SHP77 (cell line): ENCODE measurements around the gene GALNT17.

Source experiments
- DNase-seq, 2 experiments: peaks; one replicate each; lab custom pipeline; 2025; lab: John Stamatoyannopoulos, UW

GALNT17 gene

DNA sequence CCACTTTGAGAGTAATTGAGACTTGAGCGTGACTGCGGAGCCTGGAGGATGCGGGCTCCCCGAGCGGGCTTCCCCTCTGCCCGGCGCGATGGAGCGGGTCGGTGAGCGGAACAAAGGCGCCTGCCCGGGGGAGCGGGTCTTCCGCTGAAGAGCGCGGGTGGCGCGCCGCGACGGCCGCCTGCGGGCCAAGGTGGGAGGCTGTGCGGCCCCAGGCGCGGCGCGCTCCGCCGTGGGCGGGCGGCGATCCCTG, at the start of gene GALNT17:
Gene GALNT17, plus strand, starts transcription at position 18 of the 250 bp plus-strand sequence.
- DNase-seq = no peak

DNA sequence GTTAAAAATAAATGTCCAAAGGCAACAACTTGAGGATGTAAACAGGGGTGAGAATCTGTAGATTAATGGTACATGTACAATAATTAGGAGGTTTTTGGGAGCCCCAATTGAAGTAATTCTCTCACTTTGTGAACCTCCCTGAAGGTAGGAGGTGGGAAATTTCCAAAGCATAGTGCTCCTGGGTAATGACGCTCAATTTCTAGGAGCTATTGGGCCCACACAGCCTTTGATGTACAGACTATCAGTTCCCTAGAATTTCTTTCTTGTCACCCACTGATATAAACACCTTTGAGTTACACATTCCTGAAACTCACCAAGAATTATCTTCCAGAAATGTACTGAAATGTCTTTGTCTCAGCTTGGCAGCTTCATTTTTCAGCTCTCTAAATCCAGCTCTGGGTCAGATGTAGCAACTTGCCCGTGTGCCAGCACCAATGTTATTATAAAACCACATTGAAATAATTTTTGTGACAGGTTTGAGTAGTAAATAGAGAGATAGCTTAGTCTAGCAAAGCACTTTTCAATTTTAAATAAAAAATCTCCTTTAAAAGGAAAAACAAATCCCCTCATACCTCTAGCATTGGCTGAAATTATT, 36.6 kb upstream of the GALNT17 start:
- no peak for DNase-seq

DNA sequence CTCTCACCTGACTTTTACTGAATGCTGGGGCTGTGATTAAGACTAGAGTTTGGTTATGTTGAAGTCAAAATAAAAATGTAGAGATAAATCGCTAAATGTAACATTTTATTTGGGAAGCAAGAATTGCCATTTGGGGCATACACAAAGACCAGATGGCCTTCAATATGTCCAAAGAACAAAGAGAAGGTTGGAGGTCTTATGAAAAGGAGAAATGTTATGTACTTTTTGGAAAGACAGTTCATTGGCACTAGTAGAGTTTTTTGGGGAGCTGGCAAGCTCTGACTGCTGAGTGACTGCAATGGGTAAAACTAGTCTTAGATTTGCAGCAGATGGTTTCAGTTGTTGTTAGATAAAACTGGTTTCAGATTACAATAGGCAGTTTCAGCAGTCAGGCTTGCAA, 35.6 kb upstream of the GALNT17 start:
- no peak for DNase-seq

- DNase-seq = no peak
Observed at GRCh38 chr7:71106226-71106625, 25.7 kb upstream of the GALNT17 start.

DNA sequence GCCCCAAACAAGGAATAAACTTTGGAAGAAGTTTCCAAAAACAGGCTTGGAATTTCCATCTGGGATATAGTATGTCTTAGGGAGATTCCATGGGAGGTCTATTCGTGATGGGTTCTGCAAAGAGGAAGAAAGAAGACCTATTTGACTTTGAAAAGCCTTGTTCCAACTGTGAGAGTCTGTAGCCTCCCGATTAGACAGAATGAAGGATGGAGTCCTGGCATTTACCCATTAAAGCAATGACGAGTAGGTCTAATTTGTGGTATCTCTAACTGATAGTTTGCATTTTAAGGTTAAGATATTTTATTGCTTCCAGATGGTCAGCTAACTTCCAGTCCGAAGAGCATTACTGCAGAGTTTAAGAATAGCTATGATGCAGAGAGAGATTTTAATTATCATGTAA, 19.5 kb upstream of the GALNT17 start:
- no peak for DNase-seq

DNA sequence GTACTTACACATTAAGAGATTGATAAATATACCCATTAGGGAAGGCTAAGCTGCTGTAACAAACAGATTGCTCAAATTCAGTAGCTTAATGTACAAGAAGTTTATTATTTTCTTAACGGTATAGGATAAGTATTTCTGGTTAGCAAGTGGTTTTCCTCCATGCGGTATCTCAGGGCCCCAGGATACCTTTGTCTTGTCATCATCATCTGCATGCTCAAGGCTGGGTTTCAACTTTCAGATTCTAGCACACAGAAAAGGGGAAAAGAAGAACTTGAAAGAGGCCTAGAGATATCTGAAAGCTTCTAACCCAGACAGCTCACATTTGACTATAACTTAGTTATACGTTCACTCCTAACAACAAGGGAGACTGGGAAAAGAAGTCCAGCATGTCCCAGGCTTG, 11.8 kb upstream of the GALNT17 start:
- no peak for DNase-seq

GRCh38 chr7:71129126-71129525, 2.8 kb upstream of the GALNT17 start:
- no peak for DNase-seq

DNA sequence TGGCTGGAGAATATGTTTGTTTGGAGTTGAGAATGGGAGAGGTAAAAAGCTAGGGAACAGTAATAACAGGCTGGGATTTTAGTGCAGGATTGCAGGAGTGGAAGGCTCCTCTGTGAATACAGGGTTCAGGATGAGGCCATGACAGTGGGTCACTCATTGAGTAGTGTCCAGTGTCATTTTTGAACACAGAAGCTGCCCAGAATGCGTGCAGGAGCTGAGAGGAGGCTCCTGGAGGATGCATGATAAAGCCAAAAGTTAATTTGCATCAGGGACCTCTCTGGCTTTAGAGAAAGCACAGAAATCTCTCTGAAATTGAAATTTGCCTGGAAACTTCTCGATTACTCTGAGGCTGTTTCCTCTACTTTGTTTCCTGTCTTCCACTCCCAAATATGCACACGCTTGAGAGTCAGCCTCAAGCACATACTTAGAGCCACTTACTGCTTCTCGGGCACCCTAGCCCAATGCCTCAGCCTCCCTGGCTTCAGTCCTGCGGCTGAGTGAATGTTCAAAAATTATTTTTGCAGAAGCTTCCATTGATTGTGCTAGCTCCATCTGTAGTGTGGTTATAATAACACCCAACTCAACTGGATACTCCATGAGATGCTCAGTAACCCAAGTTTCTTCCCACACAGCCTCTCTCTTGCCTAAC, 1.8 kb upstream of the GALNT17 start:
- no peak for DNase-seq

GRCh38 chr7:71131256-71132126, 453 bp upstream of the GALNT17 start:
- DNase-seq = no peak

- DNase-seq = no peak
Observed at GRCh38 chr7:71132377-71133231, 660 bp downstream of the GALNT17 start.

GRCh38 chr7:71133232-71133622, 1.3 kb downstream of the GALNT17 start:
- DNase-seq = no peak

- no peak for DNase-seq
Observed at GRCh38 chr7:71133856-71134255, 1.9 kb downstream of the GALNT17 start.

DNA sequence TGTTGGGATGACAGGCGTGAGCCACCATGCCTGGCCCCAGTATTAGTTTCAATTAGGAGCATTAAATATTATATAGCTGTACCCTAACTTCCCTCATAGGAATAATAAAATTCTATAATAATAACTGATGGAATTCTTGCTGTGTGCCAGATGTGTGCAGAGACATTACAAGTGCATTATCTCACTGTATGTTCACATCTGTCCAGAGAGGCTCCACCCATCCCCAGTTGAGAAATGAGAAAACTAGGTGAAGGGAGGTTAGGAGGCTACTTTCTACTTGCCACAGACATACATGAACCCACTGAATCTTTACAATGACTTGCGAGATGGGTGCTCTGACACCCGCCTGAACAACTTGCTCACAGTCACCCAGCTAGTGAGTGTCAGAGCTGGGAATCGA, 3.2 kb downstream of the GALNT17 start:
- DNase-seq = no peak

DNA sequence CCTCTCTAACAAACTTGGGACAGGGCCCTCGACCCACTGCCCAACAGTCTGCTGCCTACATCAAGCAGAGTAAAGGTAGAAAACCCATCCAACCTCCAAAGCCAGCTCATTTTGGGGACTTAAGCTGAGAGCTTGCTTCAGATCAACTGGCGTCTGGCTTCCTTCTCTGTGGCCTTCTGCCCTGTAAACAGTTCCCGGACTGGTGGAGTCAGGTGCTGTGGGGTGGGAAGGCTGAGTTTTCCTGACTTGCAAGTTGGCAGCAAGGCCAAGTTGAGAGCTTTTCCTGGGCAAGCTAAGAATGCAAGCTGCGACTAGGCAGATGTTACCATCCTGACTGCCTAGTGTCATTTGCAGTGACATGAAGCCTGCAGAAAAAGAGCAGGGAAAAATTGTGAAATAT, 3.7 kb downstream of the GALNT17 start:
- no peak for DNase-seq

GRCh38 chr7:71137479-71137878, 5.5 kb downstream of the GALNT17 start:
- no peak for DNase-seq

DNA sequence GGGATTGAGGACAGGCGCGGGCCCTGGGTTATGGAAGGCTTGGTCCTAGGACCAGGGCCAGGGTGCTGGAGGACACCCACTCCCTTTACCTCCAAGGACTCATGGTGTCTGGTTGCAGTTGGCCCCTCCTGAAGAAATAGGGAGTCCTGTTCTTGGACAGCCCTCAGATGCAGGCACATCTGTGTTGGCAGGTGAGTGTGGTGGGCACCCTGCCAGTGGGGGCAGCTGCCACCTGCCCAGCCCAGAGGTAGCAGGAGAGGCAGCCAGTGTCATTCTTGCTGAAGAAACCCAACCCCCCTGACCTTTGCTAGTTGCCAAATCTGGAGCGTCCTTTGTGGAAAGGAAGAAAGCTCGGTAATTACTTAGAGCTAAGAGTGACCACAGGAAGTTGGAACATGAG, 8.3 kb downstream of the GALNT17 start:
- no peak for DNase-seq

- DNase-seq = no peak
Observed at GRCh38 chr7:71144963-71145362, 13.0 kb downstream of the GALNT17 start.

GRCh38 chr7:71145906-71146901, 14.3 kb downstream of the GALNT17 start:
- DNase-seq = no peak

GRCh38 chr7:71148098-71148497, 16.2 kb downstream of the GALNT17 start:
- DNase-seq = no peak

GRCh38 chr7:71155236-71155635, 23.3 kb downstream of the GALNT17 start:
- DNase-seq = no peak

DNA sequence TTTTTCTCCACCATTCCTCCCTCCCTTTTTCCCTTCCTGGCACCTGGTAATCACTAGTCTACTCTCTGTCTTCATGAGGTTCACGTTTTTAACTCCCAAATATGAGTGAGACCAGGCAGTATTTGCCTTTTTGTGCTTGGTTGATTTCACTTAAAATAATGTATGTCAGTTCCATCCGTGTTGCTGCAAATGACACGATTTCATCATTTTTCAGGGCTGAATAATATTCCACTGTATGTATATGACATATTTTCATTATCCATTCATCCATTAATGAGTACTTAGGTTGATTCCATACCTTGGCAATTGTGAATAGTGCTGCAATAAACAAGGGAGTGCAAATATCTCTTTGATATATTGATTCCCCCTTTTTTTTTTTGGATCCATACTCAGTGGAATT, 25.8 kb downstream of the GALNT17 start:
- no peak for DNase-seq
